Measurements from ENCODE around the gene TBC1D22A. TPM values are rescaled to one million over a fixed set of nuclear protein-coding genes. Genes with fewer than 3 reads are reported as not detected.

The TBC1D22A gene
- total and polyA plus RNA-seq, 2 experiments from 2014 or later = 9.6 to 13.3 TPM

- no peak overlapping the region for H2AFZ ChIP-seq
- Mint-ChIP-seq H3K4me3 (no peak overlapping the region), H3K4me1 (peaks cover 29% of the 10 kb centered on the region), H3K27ac (no peak overlapping the region), H3K9me3 (no peaks in the 10 kb centered on the region), H3K36me3 (ENCODE audit: low read depth) (peaks cover 3% of the 10 kb centered on the region; the same call in 1 of the 3 replicates), H3K27me3 (ENCODE audit: insufficient read depth, low read depth, poor library complexity) (peaks cover 6% of the 10 kb centered on the region)
- H3K9me2 ChIP-seq (ENCODE audit: insufficient read depth) = no peaks in the 10 kb centered on the region
- no peak for DNase-seq (ENCODE audit: low spot score)
- H3K4me2 ChIP-seq = no peak overlapping the region
- peaks cover 10% of the 10 kb centered on the region for H3K4me1 ChIP-seq (ENCODE audit: insufficient read depth)
- H3F3A ChIP-seq (replicated peaks; ENCODE audit: low read depth) = no peaks in the 10 kb centered on the region
- ATAC-seq = no peak
- H3K27me3 ChIP-seq (ENCODE audit: insufficient read depth) = no peaks in the 10 kb centered on the region
- no peak for TF ChIP-seq ZNF114 (CRISPR knock-in tag; IDR thresholded peaks at IDR 0.05)
- H3K36me3 ChIP-seq (ENCODE audit: insufficient read depth) = no peaks in the 10 kb centered on the region; the same call in 1 of the 2 replicates
- H4K20me1 ChIP-seq (replicated peaks; ENCODE audit: insufficient read depth) = peaks cover 4% of the 10 kb centered on the region; the same call in 1 of the 2 replicates
- no peak overlapping the region for H3K27ac ChIP-seq (ENCODE audit: low read depth)
- peaks cover 5% of the 10 kb centered on the region; the same call in 1 of the 2 replicates for H3K79me2 ChIP-seq (replicated peaks; ENCODE audit: insufficient read depth)
- H3K4me3 ChIP-seq = no peak overlapping the region
These were observed 186.1 kb downstream of the TBC1D22A start for GRCh38 chr22:46948411-46949144.

- Histone ChIP-seq H3K4me3 (no peak overlapping the region), H3K27ac (ENCODE audit: low read depth) (no peak overlapping the region), H3K4me2 (no peak overlapping the region), H3K36me3 (ENCODE audit: insufficient read depth) (no peaks in the 10 kb centered on the region; the same call in 1 of the 2 replicates), H3K9me2 (ENCODE audit: insufficient read depth) (no peaks in the 10 kb centered on the region), H4K20me1 (replicated peaks; ENCODE audit: insufficient read depth) (peaks cover 4% of the 10 kb centered on the region; the same call in 1 of the 2 replicates), H2AFZ (no peak overlapping the region), H3K79me2 (replicated peaks; ENCODE audit: insufficient read depth) (peaks cover 3% of the 10 kb centered on the region; the same call in 1 of the 2 replicates), H3K27me3 (ENCODE audit: insufficient read depth) (no peaks in the 10 kb centered on the region), H3F3A (replicated peaks; ENCODE audit: low read depth) (no peaks in the 10 kb centered on the region), H3K4me1 (ENCODE audit: insufficient read depth) (peaks cover 10% of the 10 kb centered on the region)
- H3K4me1 Mint-ChIP-seq = peaks cover 27% of the 10 kb centered on the region
- H3K27ac Mint-ChIP-seq = no peak overlapping the region
- H3K9me3 Mint-ChIP-seq = no peaks in the 10 kb centered on the region
- H3K36me3 Mint-ChIP-seq (ENCODE audit: low read depth) = peaks cover 3% of the 10 kb centered on the region; the same call in 1 of the 3 replicates
- no peak for ATAC-seq
- DNase-seq (ENCODE audit: low spot score) = no peak
- no peak overlapping the region for H3K4me3 Mint-ChIP-seq
- H3K27me3 Mint-ChIP-seq (ENCODE audit: insufficient read depth, low read depth, poor library complexity) = peaks cover 6% of the 10 kb centered on the region
- TF ChIP-seq, protein P1, sequence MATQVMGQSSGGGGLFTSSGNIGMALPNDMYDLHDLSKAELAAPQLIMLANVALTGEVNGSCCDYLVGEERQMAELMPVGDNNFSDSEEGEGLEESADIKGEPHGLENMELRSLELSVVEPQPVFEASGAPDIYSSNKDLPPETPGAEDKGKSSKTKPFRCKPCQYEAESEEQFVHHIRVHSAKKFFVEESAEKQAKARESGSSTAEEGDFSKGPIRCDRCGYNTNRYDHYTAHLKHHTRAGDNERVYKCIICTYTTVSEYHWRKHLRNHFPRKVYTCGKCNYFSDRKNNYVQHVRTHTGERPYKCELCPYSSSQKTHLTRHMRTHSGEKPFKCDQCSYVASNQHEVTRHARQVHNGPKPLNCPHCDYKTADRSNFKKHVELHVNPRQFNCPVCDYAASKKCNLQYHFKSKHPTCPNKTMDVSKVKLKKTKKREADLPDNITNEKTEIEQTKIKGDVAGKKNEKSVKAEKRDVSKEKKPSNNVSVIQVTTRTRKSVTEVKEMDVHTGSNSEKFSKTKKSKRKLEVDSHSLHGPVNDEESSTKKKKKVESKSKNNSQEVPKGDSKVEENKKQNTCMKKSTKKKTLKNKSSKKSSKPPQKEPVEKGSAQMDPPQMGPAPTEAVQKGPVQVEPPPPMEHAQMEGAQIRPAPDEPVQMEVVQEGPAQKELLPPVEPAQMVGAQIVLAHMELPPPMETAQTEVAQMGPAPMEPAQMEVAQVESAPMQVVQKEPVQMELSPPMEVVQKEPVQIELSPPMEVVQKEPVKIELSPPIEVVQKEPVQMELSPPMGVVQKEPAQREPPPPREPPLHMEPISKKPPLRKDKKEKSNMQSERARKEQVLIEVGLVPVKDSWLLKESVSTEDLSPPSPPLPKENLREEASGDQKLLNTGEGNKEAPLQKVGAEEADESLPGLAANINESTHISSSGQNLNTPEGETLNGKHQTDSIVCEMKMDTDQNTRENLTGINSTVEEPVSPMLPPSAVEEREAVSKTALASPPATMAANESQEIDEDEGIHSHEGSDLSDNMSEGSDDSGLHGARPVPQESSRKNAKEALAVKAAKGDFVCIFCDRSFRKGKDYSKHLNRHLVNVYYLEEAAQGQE (IDR thresholded peaks at IDR 0.05; ENCODE audit: unreplicated experiment) = no peak
- TF ChIP-seq ETS1 (IDR thresholded peaks at IDR 0.05) (no peak), ZNF114 (CRISPR knock-in tag; IDR thresholded peaks at IDR 0.05) (no peak), ZNF462 (CRISPR knock-in tag; IDR thresholded peaks at IDR 0.05) (no peak)
These were observed 188.9 kb downstream of the TBC1D22A start for GRCh38 chr22:46951350-46951749.
